Measurements from ENCODE around the gene TMF1.

Gene TMF1

DNA sequence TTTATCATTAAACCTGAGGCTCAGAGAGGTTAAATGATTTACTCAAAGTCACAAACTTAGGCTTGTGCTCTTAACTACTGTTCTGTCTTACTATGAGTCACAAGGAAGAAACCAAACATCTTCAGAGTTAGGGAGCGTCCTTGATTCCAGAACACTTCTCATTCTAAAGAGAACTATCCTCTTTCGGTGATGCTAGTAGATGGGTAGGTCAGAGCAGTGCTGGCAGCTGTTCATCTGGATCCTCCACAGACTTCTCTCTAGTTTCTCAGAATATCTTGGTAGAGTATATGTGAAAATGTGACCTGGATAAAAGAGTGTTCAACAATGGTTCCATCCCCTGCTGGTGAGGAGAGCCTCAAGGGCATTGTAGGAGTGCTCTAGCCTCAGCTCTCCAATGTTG lies 35.9 kb upstream of the TMF1 start:
- TF ChIP-seq CSDC2 (CRISPR knock-in tag; IDR thresholded peaks at IDR 0.05): no peak
- no peak for TF ChIP-seq ZNF70 (CRISPR knock-in tag; IDR thresholded peaks at IDR 0.05)
- no peak for TF ChIP-seq ZNF565 (CRISPR knock-in tag; conservative IDR thresholded peaks at IDR 0.05; ENCODE audit: low read depth)
- TF ChIP-seq ARNTL (CRISPR knock-in tag; IDR thresholded peaks at IDR 0.05; ENCODE audit: borderline replicate concordance, low read depth): no peak
- TF ChIP-seq ZNF8 (CRISPR knock-in tag; IDR thresholded peaks at IDR 0.05): no peak
- TF ChIP-seq, protein P1, sequence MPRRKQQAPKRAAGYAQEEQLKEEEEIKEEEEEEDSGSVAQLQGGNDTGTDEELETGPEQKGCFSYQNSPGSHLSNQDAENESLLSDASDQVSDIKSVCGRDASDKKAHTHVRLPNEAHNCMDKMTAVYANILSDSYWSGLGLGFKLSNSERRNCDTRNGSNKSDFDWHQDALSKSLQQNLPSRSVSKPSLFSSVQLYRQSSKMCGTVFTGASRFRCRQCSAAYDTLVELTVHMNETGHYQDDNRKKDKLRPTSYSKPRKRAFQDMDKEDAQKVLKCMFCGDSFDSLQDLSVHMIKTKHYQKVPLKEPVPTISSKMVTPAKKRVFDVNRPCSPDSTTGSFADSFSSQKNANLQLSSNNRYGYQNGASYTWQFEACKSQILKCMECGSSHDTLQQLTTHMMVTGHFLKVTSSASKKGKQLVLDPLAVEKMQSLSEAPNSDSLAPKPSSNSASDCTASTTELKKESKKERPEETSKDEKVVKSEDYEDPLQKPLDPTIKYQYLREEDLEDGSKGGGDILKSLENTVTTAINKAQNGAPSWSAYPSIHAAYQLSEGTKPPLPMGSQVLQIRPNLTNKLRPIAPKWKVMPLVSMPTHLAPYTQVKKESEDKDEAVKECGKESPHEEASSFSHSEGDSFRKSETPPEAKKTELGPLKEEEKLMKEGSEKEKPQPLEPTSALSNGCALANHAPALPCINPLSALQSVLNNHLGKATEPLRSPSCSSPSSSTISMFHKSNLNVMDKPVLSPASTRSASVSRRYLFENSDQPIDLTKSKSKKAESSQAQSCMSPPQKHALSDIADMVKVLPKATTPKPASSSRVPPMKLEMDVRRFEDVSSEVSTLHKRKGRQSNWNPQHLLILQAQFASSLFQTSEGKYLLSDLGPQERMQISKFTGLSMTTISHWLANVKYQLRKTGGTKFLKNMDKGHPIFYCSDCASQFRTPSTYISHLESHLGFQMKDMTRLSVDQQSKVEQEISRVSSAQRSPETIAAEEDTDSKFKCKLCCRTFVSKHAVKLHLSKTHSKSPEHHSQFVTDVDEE (CRISPR knock-in tag; IDR thresholded peaks at IDR 0.05): no peak
- no peak for TF ChIP-seq BACH2 (CRISPR knock-in tag; IDR thresholded peaks at IDR 0.05; ENCODE audit: borderline replicate concordance)
- no peak for TF ChIP-seq ZC3H10 (CRISPR knock-in tag; IDR thresholded peaks at IDR 0.05)
- TF ChIP-seq TCF4 (CRISPR knock-in tag; IDR thresholded peaks at IDR 0.05; ENCODE audit: borderline replicate concordance): no peak
- no peak for TF ChIP-seq GLIS3 (CRISPR knock-in tag; IDR thresholded peaks at IDR 0.05)
- TF ChIP-seq, protein P2, sequence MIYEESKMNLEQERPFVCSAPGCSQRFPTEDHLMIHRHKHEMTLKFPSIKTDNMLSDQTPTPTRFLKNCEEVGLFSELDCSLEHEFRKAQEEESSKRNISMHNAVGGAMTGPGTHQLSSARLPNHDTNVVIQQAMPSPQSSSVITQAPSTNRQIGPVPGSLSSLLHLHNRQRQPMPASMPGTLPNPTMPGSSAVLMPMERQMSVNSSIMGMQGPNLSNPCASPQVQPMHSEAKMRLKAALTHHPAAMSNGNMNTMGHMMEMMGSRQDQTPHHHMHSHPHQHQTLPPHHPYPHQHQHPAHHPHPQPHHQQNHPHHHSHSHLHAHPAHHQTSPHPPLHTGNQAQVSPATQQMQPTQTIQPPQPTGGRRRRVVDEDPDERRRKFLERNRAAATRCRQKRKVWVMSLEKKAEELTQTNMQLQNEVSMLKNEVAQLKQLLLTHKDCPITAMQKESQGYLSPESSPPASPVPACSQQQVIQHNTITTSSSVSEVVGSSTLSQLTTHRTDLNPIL (CRISPR knock-in tag; IDR thresholded peaks at IDR 0.05; ENCODE audit: low read depth): no peak
- no peak for TF ChIP-seq OSR1 (CRISPR knock-in tag; IDR thresholded peaks at IDR 0.05)
- TF ChIP-seq, protein P3, sequence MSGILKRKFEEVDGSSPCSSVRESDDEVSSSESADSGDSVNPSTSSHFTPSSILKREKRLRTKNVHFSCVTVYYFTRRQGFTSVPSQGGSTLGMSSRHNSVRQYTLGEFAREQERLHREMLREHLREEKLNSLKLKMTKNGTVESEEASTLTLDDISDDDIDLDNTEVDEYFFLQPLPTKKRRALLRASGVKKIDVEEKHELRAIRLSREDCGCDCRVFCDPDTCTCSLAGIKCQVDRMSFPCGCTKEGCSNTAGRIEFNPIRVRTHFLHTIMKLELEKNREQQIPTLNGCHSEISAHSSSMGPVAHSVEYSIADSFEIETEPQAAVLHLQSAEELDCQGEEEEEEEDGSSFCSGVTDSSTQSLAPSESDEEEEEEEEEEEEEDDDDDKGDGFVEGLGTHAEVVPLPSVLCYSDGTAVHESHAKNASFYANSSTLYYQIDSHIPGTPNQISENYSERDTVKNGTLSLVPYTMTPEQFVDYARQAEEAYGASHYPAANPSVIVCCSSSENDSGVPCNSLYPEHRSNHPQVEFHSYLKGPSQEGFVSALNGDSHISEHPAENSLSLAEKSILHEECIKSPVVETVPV (CRISPR knock-in tag; IDR thresholded peaks at IDR 0.05): no peak
- TF ChIP-seq PATZ1 (CRISPR knock-in tag; IDR thresholded peaks at IDR 0.05; ENCODE audit: borderline replicate concordance): no peak
- no peak for TF ChIP-seq PPARA (CRISPR knock-in tag; IDR thresholded peaks at IDR 0.05; ENCODE audit: borderline replicate concordance)
- TF ChIP-seq ZFP3 (CRISPR knock-in tag; IDR thresholded peaks at IDR 0.05): no peak
- no peak for TF ChIP-seq ZFP30 (CRISPR knock-in tag; IDR thresholded peaks at IDR 0.05)
- no peak for TF ChIP-seq ISL1 (CRISPR knock-in tag; IDR thresholded peaks at IDR 0.05)
- ATAC-seq: no peak

DNA sequence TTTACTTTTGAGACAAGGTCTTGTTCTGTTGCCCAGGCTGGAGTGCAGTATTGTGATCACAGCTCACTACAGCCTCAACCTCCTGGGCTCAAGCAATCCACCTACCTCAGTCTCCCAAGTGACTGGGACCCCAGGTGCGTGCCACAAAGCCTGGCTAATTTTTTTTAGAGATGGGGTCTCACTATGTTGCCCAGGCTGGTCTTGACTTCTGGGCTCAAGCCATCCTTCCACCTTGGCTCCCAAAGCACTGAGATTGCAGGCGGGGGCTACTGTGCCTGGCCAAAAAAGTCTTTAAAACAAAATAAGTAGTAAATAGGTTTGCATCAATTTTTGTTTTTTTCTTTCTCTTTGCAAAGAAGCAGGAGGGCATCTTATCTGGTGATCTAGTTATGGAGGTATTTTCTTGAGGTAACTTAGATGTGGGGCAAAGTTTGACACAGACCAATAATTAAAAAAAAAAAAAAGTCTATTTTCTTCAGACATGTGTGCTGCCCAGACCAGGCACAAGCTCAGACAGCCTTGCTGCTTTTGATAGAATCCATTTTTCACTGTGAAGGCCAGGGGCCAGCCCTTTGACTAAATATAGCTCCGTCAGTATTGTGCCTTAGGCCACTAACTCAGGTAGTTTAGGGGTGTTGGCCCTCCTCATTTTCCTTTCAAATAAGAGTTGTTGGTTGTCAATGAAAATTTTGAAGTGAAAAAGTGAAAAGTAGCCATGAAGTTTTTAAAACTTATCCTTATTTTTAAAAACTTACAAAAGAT lies 35.1 kb upstream of the TMF1 start:
- TF ChIP-seq, protein P1 (CRISPR knock-in tag; IDR thresholded peaks at IDR 0.05): no peak
- TF ChIP-seq ZC3H10 (CRISPR knock-in tag; IDR thresholded peaks at IDR 0.05) (no peak), PPARA (CRISPR knock-in tag; IDR thresholded peaks at IDR 0.05; ENCODE audit: borderline replicate concordance) (no peak), ISL1 (CRISPR knock-in tag; IDR thresholded peaks at IDR 0.05) (no peak), ZNF70 (CRISPR knock-in tag; IDR thresholded peaks at IDR 0.05) (no peak), POU6F1 (CRISPR knock-in tag; IDR thresholded peaks at IDR 0.05; ENCODE audit: borderline replicate concordance, low read depth) (no peak), ZFP3 (CRISPR knock-in tag; IDR thresholded peaks at IDR 0.05) (no peak), ZNF565 (CRISPR knock-in tag; conservative IDR thresholded peaks at IDR 0.05; ENCODE audit: low read depth) (no peak), RARB (CRISPR knock-in tag; IDR thresholded peaks at IDR 0.05) (no peak), TCF4 (CRISPR knock-in tag; IDR thresholded peaks at IDR 0.05; ENCODE audit: borderline replicate concordance) (no peak), OSR1 (CRISPR knock-in tag; IDR thresholded peaks at IDR 0.05) (no peak), ZFP30 (CRISPR knock-in tag; IDR thresholded peaks at IDR 0.05) (no peak), SNAI2 (CRISPR knock-in tag; IDR thresholded peaks at IDR 0.05) (no peak), ARNTL (CRISPR knock-in tag; IDR thresholded peaks at IDR 0.05; ENCODE audit: borderline replicate concordance, low read depth) (no peak)
- TF ChIP-seq, protein P3 (CRISPR knock-in tag; IDR thresholded peaks at IDR 0.05): no peak
- TF ChIP-seq, protein P2 (CRISPR knock-in tag; IDR thresholded peaks at IDR 0.05; ENCODE audit: low read depth): no peak
- ATAC-seq: no peak

Data from SK-N-SH treated with all-trans-retinoic acid at 6 μM for 48 hours (cell line).